GM19467 (cell line): ENCODE results near the gene A1CF.

Experiments
- ATAC-seq: cut with Tn5 transposase; IDR thresholded peaks from one replicate; pipeline ENCODE4 v1.9.1; 2021; ENCODE audit warnings: mild to moderate bottlenecking, moderate library complexity; ENCODE audit not compliant: unreplicated experiment

Gene A1CF

GRCh38 chr10:50866317-50866716 lies 19.1 kb downstream of the A1CF start:
- no peak for ATAC-seq

- ATAC-seq = no peak
These were observed 22.7 kb downstream of the A1CF start for GRCh38 chr10:50862719-50863118.

- no peak for ATAC-seq
These were observed 24.1 kb downstream of the A1CF start for GRCh38 chr10:50861370-50861769.

GRCh38 chr10:50857579-50857978 lies 27.8 kb downstream of the A1CF start:
- ATAC-seq = no peak

GRCh38 chr10:50855461-50855860 lies 30.0 kb downstream of the A1CF start:
- no peak for ATAC-seq

GRCh38 chr10:50855015-50855414 lies 30.4 kb downstream of the A1CF start:
- no peak for ATAC-seq

GRCh38 chr10:50853557-50853956 lies 31.9 kb downstream of the A1CF start:
- ATAC-seq = no peak

GRCh38 chr10:50851884-50852671 lies 33.3 kb downstream of the A1CF start:
- ATAC-seq = no peak

GRCh38 chr10:50850578-50851230 lies 34.7 kb downstream of the A1CF start:
- no peak for ATAC-seq

- ATAC-seq = no peak
These were observed 38.7 kb downstream of the A1CF start for GRCh38 chr10:50846753-50847152.

GRCh38 chr10:50837095-50837494 lies 48.3 kb downstream of the A1CF start:
- ATAC-seq = no peak

- no peak for ATAC-seq
These were observed 53.2 kb downstream of the A1CF start for GRCh38 chr10:50832171-50832751.

- no peak for ATAC-seq
These were observed 55.4 kb downstream of the A1CF start for GRCh38 chr10:50830066-50830465.

GRCh38 chr10:50824782-50825181 lies 60.6 kb downstream of the A1CF start:
- no peak for ATAC-seq

GRCh38 chr10:50823789-50824188 lies 61.6 kb downstream of the A1CF start:
- ATAC-seq = no peak

- no peak for ATAC-seq
These were observed 75.8 kb downstream of the A1CF start for GRCh38 chr10:50809596-50809995.

GRCh38 chr10:50807851-50808776 lies 77.3 kb downstream of the A1CF start:
- ATAC-seq = no peak

GRCh38 chr10:50805981-50806622 lies 79.3 kb downstream of the A1CF start:
- no peak for ATAC-seq

- ATAC-seq = no peak
These were observed 85.8 kb downstream of the A1CF start for GRCh38 chr10:50799595-50799994.

GRCh38 chr10:50798297-50798696 lies 87.1 kb downstream of the A1CF start:
- no peak for ATAC-seq

GRCh38 chr10:50796693-50797092 lies 88.7 kb downstream of the A1CF start:
- no peak for ATAC-seq
